Urinary bladder (tissue), 4 donors: Measurements from ENCODE around the gene KIF13A. TPM values are rescaled to one million over a fixed set of nuclear protein-coding genes. Genes with fewer than 3 reads are reported as not detected.

Experiments used
- DNase-seq: peaks from one replicate; pipeline ENCODE4 v3.0.0-alpha.2; 2015; ENCODE audit errors: extremely low spot score
- H3K27ac ChIP-seq: one replicate; pipeline ENCODE4 v1.5.1; 2013; ENCODE audit warnings: low read depth, mild to moderate bottlenecking, moderate library complexity
- H3K36me3 ChIP-seq: one replicate; pipeline ENCODE4 v1.6.1; 2013; ENCODE audit warnings: mild to moderate bottlenecking, moderate library complexity; ENCODE audit not compliant: insufficient read depth
- H3K4me1 ChIP-seq: one replicate; pipeline ENCODE4 v1.6.1; 2013; ENCODE audit warnings: mild to moderate bottlenecking, moderate library complexity; ENCODE audit not compliant: insufficient read depth
- H3K4me3 ChIP-seq: one replicate; pipeline ENCODE4 v1.5.1; 2013; ENCODE audit warnings: low read depth, low read length
- WGBS: extraction: QIAGEN DNeasy Blood & Tissue Kit; methylation state at CpG from one replicate; pipeline ENCODE4 v1.1.7; 2013; 5-methylcytosine and 5-hydroxymethylcytosine counted together
- polyA plus RNA-seq: library from polyadenylated mRNA; stranded (reverse); fragments of 200-250 nt; gene quantifications from one replicate; pipeline ENCODE4 v1.2.3, GENCODE V29; 2013
- small RNA-seq: library from RNA; depleted of rRNA; stranded (forward); fragments of <200 nt; gene quantifications from one replicate; pipeline ENCODE3, GENCODE V24; 2014
- total RNA-seq: library from RNA; depleted of rRNA; stranded (reverse); fragments of >200 nt; gene quantifications from one replicate; pipeline ENCODE4 v1.2.3, GENCODE V29; 2014
- donor health status: healthy with polysubstance abuse.
- donor health status: healthy.

The KIF13A gene
- total and polyA plus RNA-seq, 2 donors: 41.1 to 64.7 TPM

- Histone ChIP-seq H3K27ac (no peak overlapping the region), H3K4me3 (no peak overlapping the region), H3K36me3 (no peaks in the 10 kb centered on the region), H3K4me1 (no peaks in the 10 kb centered on the region)
- 70% methylated on average over 10 of the region's 10 CpGs for WGBS
- DNase-seq: no peak
These were observed 272.3 kb downstream of the KIF13A start for GRCh38 chr6:17714879-17715851.

GRCh38 chr6:17714177-17714576 is 273.3 kb downstream of the KIF13A start:
- Histone ChIP-seq H3K4me3 (no peak overlapping the region), H3K4me1 (no peaks in the 10 kb centered on the region), H3K27ac (no peak overlapping the region), H3K36me3 (no peaks in the 10 kb centered on the region)
- DNase-seq: no peak

GRCh38 chr6:17712576-17712975 is 274.9 kb downstream of the KIF13A start:
- DNase-seq: no peak
- no peaks in the 10 kb centered on the region for H3K4me1 ChIP-seq
- WGBS: 51% methylated on average over 1 of the region's 1 CpG
- no peaks in the 10 kb centered on the region for H3K36me3 ChIP-seq
- no peak overlapping the region for H3K4me3 ChIP-seq
- no peak overlapping the region for H3K27ac ChIP-seq

- no peak for DNase-seq
- no peaks in the 10 kb centered on the region for H3K36me3 ChIP-seq
- 67% methylated on average over 3 of the region's 3 CpGs for WGBS
- no peak overlapping the region for H3K4me3 ChIP-seq
- no peaks in the 10 kb centered on the region for H3K4me1 ChIP-seq
- no peak overlapping the region for H3K27ac ChIP-seq
These were observed 277.1 kb downstream of the KIF13A start for GRCh38 chr6:17710331-17710730.

- H3K36me3 ChIP-seq: no peaks in the 10 kb centered on the region
- 96% methylated on average over 2 of the region's 2 CpGs for whole genome bisulfite sequencing
- H3K4me1 ChIP-seq: peaks cover 1% of the 10 kb centered on the region
- no peak overlapping the region for H3K27ac ChIP-seq
- no peak overlapping the region for H3K4me3 ChIP-seq
- no peak for DNase-seq
These were observed 278.0 kb downstream of the KIF13A start for GRCh38 chr6:17709476-17709875.

Small RNA genes within 50 kb of the gene (small RNA-seq; reads per million reads assigned to genes)
- gene RF00019 (not detected), gene RNA5SP204 (0.24 reads per million)

Other genes starting within 250 kb of the KIF13A start
- 2.4 TPM for gene NHLRC1, start 135.0 kb upstream of the KIF13A start, total RNA-seq
- gene NHLRC1, start 135.0 kb upstream of the KIF13A start, polyA plus RNA-seq: 2.4 TPM
- gene TPMT, start 167.4 kb upstream of the KIF13A start, total RNA-seq: 12.3 TPM
- 8.9 TPM for gene TPMT, start 167.4 kb upstream of the KIF13A start, polyA plus RNA-seq
- 23.1 TPM for gene KDM1B, start 167.8 kb upstream of the KIF13A start, total RNA-seq
- gene KDM1B, start 167.8 kb upstream of the KIF13A start, polyA plus RNA-seq: 12.3 TPM